ENCODE results near the gene G6PD. TPM values are rescaled to one million over a fixed set of nuclear protein-coding genes. Genes with fewer than 3 reads are reported as not detected.

G6PD gene
- total and polyA plus RNA-seq, 3 donors from 2014 or later, result 206 to 419 (median 263) TPM

DNA sequence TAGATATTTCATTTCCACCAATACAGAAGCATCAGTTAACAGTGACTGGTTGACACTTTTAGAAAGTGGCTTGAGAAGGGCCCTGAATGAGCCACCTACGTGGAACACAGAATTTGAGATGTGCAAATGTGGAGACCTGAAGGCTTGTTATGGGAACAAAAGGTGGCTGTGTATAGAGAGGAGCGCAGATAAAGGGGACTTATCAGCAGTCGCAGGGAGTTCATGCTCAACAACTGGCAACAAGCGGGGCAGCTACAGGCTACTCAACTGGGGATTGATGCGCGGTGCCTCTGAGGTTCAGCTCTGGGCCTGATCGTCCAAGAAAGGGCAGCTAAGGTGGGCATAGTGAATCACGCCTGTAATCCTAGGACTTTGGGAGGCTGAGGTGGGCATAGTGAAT lies 27.3 kb downstream of the G6PD start:
- intact Hi-C loops (cut with DNase I; ENCODE audit: low total_unique reads), result no loop called here
- Histone ChIP-seq H3K27me3 (no peaks in the 10 kb centered on the region), H3K4me1 (peaks cover 12% of the 10 kb centered on the region), H3K9me3 (no peaks in the 10 kb centered on the region), H3K27ac (no peak overlapping the region), H3K36me3 (ENCODE audit: low read depth, missing control alignments) (no peaks in the 10 kb centered on the region), H3K4me3 (no peak overlapping the region)
- DNase-seq, result peak; percentile 25
- no peak for TF ChIP-seq POLR2A (IDR thresholded peaks at IDR 0.05)
- no peak for TF ChIP-seq CTCF (IDR thresholded peaks at IDR 0.05)
- WGBS, 2 donors, result 52 to 86% methylated on average over 8 of the region's 8 CpGs

DNA sequence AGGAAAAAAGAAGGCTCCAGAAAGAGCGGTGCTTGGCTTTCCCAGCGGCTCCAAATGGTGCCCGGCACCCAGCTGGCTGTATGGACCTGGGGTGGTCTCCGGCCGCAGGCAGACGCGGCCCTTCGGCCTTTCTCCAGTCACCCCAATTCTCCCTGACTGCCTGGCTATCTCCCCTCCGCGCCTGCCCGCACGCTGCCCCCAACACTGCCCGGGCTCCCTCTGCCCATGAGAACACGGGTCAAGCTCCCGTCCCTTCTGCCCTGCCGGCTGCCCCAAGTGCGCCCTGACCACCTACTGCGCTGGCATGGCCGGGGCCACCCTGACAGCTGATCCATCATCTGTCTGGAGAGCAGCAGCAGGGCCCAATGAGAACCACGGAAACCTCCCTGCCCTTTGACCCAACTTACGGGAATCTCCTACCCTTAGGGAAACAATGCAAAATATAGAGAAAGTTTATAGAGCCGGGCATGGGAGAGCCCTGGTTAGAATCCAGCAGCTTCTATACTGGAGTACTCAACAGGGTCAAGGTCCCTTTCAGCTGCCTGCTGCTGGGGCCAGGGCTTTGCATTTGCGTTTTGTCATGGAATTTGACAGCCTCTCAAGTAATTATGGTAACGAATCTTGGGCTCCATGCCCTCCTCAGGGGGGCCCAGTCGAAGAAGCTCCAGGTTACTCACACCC lies 29.4 kb downstream of the G6PD start:
- H3K4me3 ChIP-seq, result peak overlapping the region; percentile 40 to 77
- 6 to 17% methylated on average over 3 to 14 of the region's 25 CpGs for WGBS, 2 donors
- H3K36me3 ChIP-seq (ENCODE audit: low read depth, missing control alignments), result no peaks in the 10 kb centered on the region
- peak; percentile 20 for DNase-seq
- no peak for TF ChIP-seq CTCF (IDR thresholded peaks at IDR 0.05)
- no peak for TF ChIP-seq POLR2A (IDR thresholded peaks at IDR 0.05)
- intact Hi-C loops (cut with DNase I; ENCODE audit: low total_unique reads), result no loop called here
- no peaks in the 10 kb centered on the region for H3K27me3 ChIP-seq
- H3K9me3 ChIP-seq, result no peaks in the 10 kb centered on the region
- H3K27ac ChIP-seq, result peak overlapping the region; percentile 89 to 92
- peaks cover 12% of the 10 kb centered on the region for H3K4me1 ChIP-seq

DNA sequence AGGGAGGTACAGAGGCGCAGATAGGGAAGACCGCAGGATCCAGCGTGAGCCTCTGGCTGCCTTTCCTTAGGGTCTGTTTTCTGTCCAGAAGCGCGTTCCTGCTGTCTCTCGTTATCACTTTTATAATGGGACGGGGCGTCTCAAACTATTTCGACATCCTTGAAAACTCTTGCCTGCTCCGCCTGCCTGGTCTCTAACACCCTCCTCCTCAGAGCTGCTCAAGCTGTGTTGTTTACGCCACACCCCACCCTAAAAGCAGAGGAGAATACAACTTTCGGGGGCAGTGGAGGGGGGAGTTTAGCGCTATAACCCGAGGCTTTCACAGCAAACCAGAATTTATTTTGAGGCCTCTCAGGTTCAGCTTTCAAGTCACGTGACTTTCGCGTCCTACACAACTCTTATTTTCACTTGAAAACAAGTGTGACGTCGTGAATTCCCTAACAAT lies 30.0 kb downstream of the G6PD start:
- H3K36me3 ChIP-seq (ENCODE audit: low read depth, missing control alignments), result no peaks in the 10 kb centered on the region
- peak overlapping the region; percentile 89 to 92 for H3K27ac ChIP-seq
- WGBS, 2 donors, result 1 to 4% methylated on average over 14 to 19 of the region's 19 CpGs
- peak overlapping the region; percentile 40 to 77 for H3K4me3 ChIP-seq
- peak; percentile 68 for DNase-seq
- no peak for TF ChIP-seq CTCF (IDR thresholded peaks at IDR 0.05)
- TF ChIP-seq POLR2A (IDR thresholded peaks at IDR 0.05), result no peak
- H3K27me3 ChIP-seq, result no peaks in the 10 kb centered on the region
- intact Hi-C loops (cut with DNase I; ENCODE audit: low total_unique reads), result no loop called here
- H3K9me3 ChIP-seq, result no peaks in the 10 kb centered on the region
- H3K4me1 ChIP-seq, result peaks cover 12% of the 10 kb centered on the region

DNA sequence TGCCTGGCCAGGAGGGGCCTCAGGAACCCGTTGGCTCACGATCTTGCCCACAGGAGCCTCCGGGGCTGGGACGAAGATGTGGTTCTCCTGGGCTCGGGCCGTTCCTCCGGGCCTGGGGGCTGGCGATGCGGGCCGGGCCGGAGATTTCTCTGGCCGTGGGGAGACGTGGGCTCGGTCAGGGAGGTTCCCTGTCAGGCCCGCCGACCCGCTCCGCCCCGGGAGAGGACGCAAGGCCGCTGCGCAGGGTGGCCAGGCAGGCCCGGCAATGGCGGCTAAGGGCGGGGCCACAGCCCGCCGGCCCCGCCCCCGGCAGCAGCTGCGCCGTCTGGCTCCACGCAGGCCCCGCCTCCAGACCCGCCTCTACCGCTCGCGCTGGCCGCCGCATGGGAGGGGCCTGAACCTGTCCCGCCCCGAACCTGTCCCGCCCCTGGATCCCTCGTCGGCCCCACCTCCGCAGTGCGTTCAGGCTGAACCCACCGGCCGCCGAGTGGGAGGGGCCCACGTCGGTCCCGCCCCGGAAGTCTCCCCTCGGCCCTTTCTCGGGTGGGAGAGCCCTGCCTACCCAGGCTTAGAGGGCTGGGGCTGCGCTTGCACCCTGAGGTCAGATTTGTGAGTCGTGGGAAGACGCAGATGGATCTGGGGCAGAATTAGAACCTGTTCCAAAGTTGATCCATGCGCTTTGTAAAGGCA lies 30.5 kb downstream of the G6PD start, which contains the start of gene FAM3A:
FAM3A (minus strand) TSS at position 267 of the 690 bp plus-strand sequence. CDS start 460 bp downstream, outside the sequence.
- intact Hi-C loops (cut with DNase I; ENCODE audit: low total_unique reads), result no loop called here
- 0% methylated on average over 26 of the region's 59 CpGs; no CpG with 5 or more reads in 1 of the 2 donors for WGBS, 2 donors

More for the DNA sequence above, 30.5 kb downstream of the G6PD start, which contains the start of gene FAM3A:
- Histone ChIP-seq H3K9me3 (no peaks in the 10 kb centered on the region), H3K27ac (peak within 1 kb of the TSS; percentile 89 to 92), H3K27me3 (no peaks in the 10 kb centered on the region), H3K4me3 (peak within 1 kb of the TSS; percentile 65 to 77), H3K4me1 (peaks cover 12% of the 10 kb centered on the region), H3K36me3 (ENCODE audit: low read depth, missing control alignments) (no peaks in the 10 kb centered on the region)
- peak; percentile 94 for DNase-seq
- TF ChIP-seq POLR2A (IDR thresholded peaks at IDR 0.05) (peak; percentile 50), CTCF (IDR thresholded peaks at IDR 0.05) (no peak)

Measured in testis (tissue), 3 donors.